Cardiac muscle cell (in vitro differentiated cells and primary cell): Measurements from ENCODE around the gene CASP10. TPM values are rescaled to one million over a fixed set of nuclear protein-coding genes. Genes with fewer than 3 reads are reported as not detected.

Source experiments
- DNase-seq, 2 donors: peaks; one replicate each; pipeline versions ENCODE4 v3.0.0 to v3.0.0-alpha.2; 2010 to 2017; ENCODE audit warnings: low read depth in 1 of 2, low spot score in 1 of 2
- H3K27ac ChIP-seq: fragments of 200-600 bp; sonication (generic); 2 replicates; pipeline ENCODE4 v1.5.1; 2016
- H3K27me3 ChIP-seq: fragments of 200-600 bp; sonication (generic); 2 replicates; pipeline ENCODE4 v1.6.0; 2016; ENCODE audit warnings: control low read depth
- H3K36me3 ChIP-seq: fragments of 200-600 bp; sonication (generic); 2 replicates; pipeline ENCODE4 v1.5.1; 2016; ENCODE audit warnings: control low read depth
- H3K4me1 ChIP-seq: fragments of 200-600 bp; sonication (generic); 2 replicates; pipeline ENCODE4 v1.8.1; 2017; ENCODE audit warnings: low read depth, mild to moderate bottlenecking, mixed run types
- H3K4me3 ChIP-seq: fragments of 200-600 bp; sonication (generic); 2 replicates; pipeline ENCODE4 v1.5.1; 2016; ENCODE audit warnings: mild to moderate bottlenecking
- H3K9me3 ChIP-seq: fragments of 200-600 bp; sonication (generic); 2 replicates; pipeline ENCODE4 v1.5.1; 2017; ENCODE audit warnings: low read depth, mild to moderate bottlenecking, control low read depth
- CTCF ChIP-seq: IDR thresholded peaks from 2 replicates; pipeline ENCODE4 v1.5.1; 2012; ENCODE audit warnings: low read depth, mild to moderate bottlenecking, low read length
- polyA plus RNA-seq: library from polyadenylated mRNA; unstranded; fragments of >200 nt; fragmentation: Nextera tagmentation; extraction: Ambion mirVana; gene quantifications from 2 replicates; pipeline ENCODE4 v1.2.1, GENCODE V29; 2016
- total RNA-seq: library from RNA; depleted of rRNA; stranded (reverse); fragments of >200 nt; gene quantifications from 2 replicates; pipeline ENCODE4 v1.2.3, GENCODE V29; 2016

CASP10 gene
- total and polyA plus RNA-seq, 2 experiments from 2014 or later = 0.45 to 0.86 TPM

- Histone ChIP-seq H3K27me3 (no peaks in the 10 kb centered on the region), H3K4me3 (no peak overlapping the region), H3K27ac (no peak overlapping the region), H3K9me3 (no peaks in the 10 kb centered on the region), H3K4me1 (no peaks in the 10 kb centered on the region), H3K36me3 (no peaks in the 10 kb centered on the region)
- no peak for DNase-seq
- no peak for TF ChIP-seq CTCF
These were observed 84.5 kb downstream of the CASP10 start for GRCh38 chr2:201267278-201268030.

- Histone ChIP-seq H3K36me3 (no peaks in the 10 kb centered on the region), H3K9me3 (no peaks in the 10 kb centered on the region), H3K27me3 (no peaks in the 10 kb centered on the region), H3K4me3 (no peak overlapping the region), H3K27ac (no peak overlapping the region), H3K4me1 (no peaks in the 10 kb centered on the region)
- DNase-seq = no peak
- TF ChIP-seq CTCF = no peak
These were observed 86.8 kb downstream of the CASP10 start for GRCh38 chr2:201269764-201270163.

- Histone ChIP-seq H3K4me1 (no peaks in the 10 kb centered on the region), H3K27ac (no peak overlapping the region), H3K36me3 (no peaks in the 10 kb centered on the region), H3K4me3 (no peak overlapping the region), H3K9me3 (no peaks in the 10 kb centered on the region), H3K27me3 (no peaks in the 10 kb centered on the region)
- no peak for DNase-seq
- no peak for TF ChIP-seq CTCF
These were observed 87.5 kb downstream of the CASP10 start for GRCh38 chr2:201270293-201271001.

- no peak for DNase-seq
- no peak for TF ChIP-seq CTCF
- no peaks in the 10 kb centered on the region for H3K4me1 ChIP-seq
- no peak overlapping the region for H3K4me3 ChIP-seq
- H3K9me3 ChIP-seq = no peaks in the 10 kb centered on the region
- H3K27me3 ChIP-seq = no peaks in the 10 kb centered on the region
- no peaks in the 10 kb centered on the region for H3K36me3 ChIP-seq
- H3K27ac ChIP-seq = no peak overlapping the region
These were observed 89.0 kb downstream of the CASP10 start for GRCh38 chr2:201271917-201272316.

- Histone ChIP-seq H3K36me3 (no peaks in the 10 kb centered on the region), H3K27ac (no peak overlapping the region), H3K4me1 (no peaks in the 10 kb centered on the region), H3K27me3 (no peaks in the 10 kb centered on the region), H3K9me3 (no peaks in the 10 kb centered on the region), H3K4me3 (no peak overlapping the region)
- no peak for DNase-seq
- no peak for TF ChIP-seq CTCF
These were observed 90.5 kb downstream of the CASP10 start for GRCh38 chr2:201273330-201273983.
